HEK293 (cell line): Measurements from ENCODE around the gene TWIST1.

Source experiments
- CTCF ChIA-PET: fragments of 350-600 bp; formaldehyde crosslinking; extraction: SDS; loops from one replicate; lab custom pipeline; 2021; ENCODE audit warnings: antibody characterized with exemption; lab: Yijun Ruan, JAX
- POLR2A ChIA-PET: fragments of 300-600 bp; formaldehyde crosslinking; extraction: SDS; loops from one replicate; lab custom pipeline; 2020; ENCODE audit warnings: antibody characterized with exemption, inconsistent platforms; lab: Yijun Ruan, JAX
- H3K27ac ChIP-seq: fragments of 200-500 bp; sonication (Bioruptor generic); 2 replicates; pipeline ENCODE4 v1.5.1; 2014; ENCODE audit warnings: low read depth, low read length, control low read depth, inconsistent platforms; ENCODE audit errors: extremely low read depth
- H3K36me3 ChIP-seq, 2 experiments: fragments of 200-500 bp in 1 of 2; sonication (Bioruptor generic) in 1 of 2; 1 replicate in 1 of 2; 2 replicates in 1 of 2; pipeline ENCODE4 v1.5.1; 2014 to 2017; ENCODE audit warnings: inconsistent platforms in 2 of 2, low read length in 2 of 2; ENCODE audit not compliant: control insufficient read depth in 2 of 2, insufficient read depth in 1 of 2
- H3K4me1 ChIP-seq: fragments of 200-500 bp; sonication (Bioruptor generic); 2 replicates; pipeline ENCODE4 v1.5.1; 2014; ENCODE audit warnings: mild to moderate bottlenecking, low read length, inconsistent platforms; ENCODE audit not compliant: control insufficient read depth, insufficient read depth
- H3K4me3 ChIP-seq: 2 replicates; pipeline ENCODE4 v1.5.1; 2011; ENCODE audit warnings: low read depth, mild to moderate bottlenecking, control low read depth, low read length, moderate library complexity
- H3K9me3 ChIP-seq: fragments of 200-500 bp; sonication (Bioruptor generic); 2 replicates; pipeline ENCODE4 v1.5.1; 2014; ENCODE audit warnings: low read depth, low read length, inconsistent platforms; ENCODE audit not compliant: control insufficient read depth, insufficient read depth
- BCL11A ChIP-seq: fragments of 450-650 bp; formaldehyde crosslinking; IDR thresholded peaks from 2 replicates; pipeline ENCODE4 v1.5.1; 2016; ENCODE audit warnings: low read depth, missing biosample characterization, missing genetic modification characterization
- GLI2 ChIP-seq: fragments of 450-650 bp; formaldehyde crosslinking; IDR thresholded peaks from 2 replicates; pipeline ENCODE4; 2017; ENCODE audit warnings: missing biosample characterization, missing genetic modification characterization, low read depth, borderline replicate concordance
- OVOL3 ChIP-seq: fragments of 450-650 bp; formaldehyde crosslinking; IDR thresholded peaks from 2 replicates; pipeline ENCODE4 v1.5.1; 2016; ENCODE audit warnings: missing biosample characterization, missing genetic modification characterization
- ZFP69B ChIP-seq: fragments of 450-650 bp; formaldehyde crosslinking; IDR thresholded peaks from 2 replicates; pipeline ENCODE4 v1.5.1; 2016; ENCODE audit warnings: missing biosample characterization, missing genetic modification characterization
- ZIC2 ChIP-seq: fragments of 450-650 bp; formaldehyde crosslinking; IDR thresholded peaks from 2 replicates; pipeline ENCODE4 v1.5.1; 2016; ENCODE audit warnings: missing biosample characterization, missing genetic modification characterization
- ZNF184 ChIP-seq: fragments of 450-650 bp; IDR thresholded peaks from 2 replicates; pipeline ENCODE4 v1.5.1; 2018; ENCODE audit warnings: missing biosample characterization, mild to moderate bottlenecking, missing genetic modification characterization
- ZNF221 ChIP-seq: fragments of 450-650 bp; formaldehyde crosslinking; IDR thresholded peaks from 2 replicates; pipeline ENCODE4 v1.5.1; 2017; ENCODE audit warnings: missing biosample characterization, missing genetic modification characterization, borderline replicate concordance
- ZNF24 ChIP-seq: fragments of 450-650 bp; formaldehyde crosslinking; IDR thresholded peaks from 2 replicates; pipeline ENCODE4 v1.5.1; 2016; ENCODE audit warnings: missing biosample characterization, missing genetic modification characterization
- ZNF341 ChIP-seq: fragments of 450-650 bp; formaldehyde crosslinking; IDR thresholded peaks from 2 replicates; pipeline ENCODE4; 2016; ENCODE audit warnings: low read depth, missing biosample characterization, missing genetic modification characterization
- ZNF426 ChIP-seq: fragments of 450-650 bp; formaldehyde crosslinking; IDR thresholded peaks from 2 replicates; pipeline ENCODE4 v1.5.1; 2017; ENCODE audit warnings: missing biosample characterization, missing genetic modification characterization, mild to moderate bottlenecking, inconsistent platforms, moderate library complexity
- ZNF529 ChIP-seq: fragments of 450-650 bp; formaldehyde crosslinking; IDR thresholded peaks from 2 replicates; pipeline ENCODE4 v1.5.1; 2017; ENCODE audit warnings: missing genetic modification characterization, missing biosample characterization; ENCODE audit not compliant: insufficient replicate concordance
- ZNF548 ChIP-seq: fragments of 450-650 bp; formaldehyde crosslinking; IDR thresholded peaks from 2 replicates; pipeline ENCODE4 v1.5.1; 2016; ENCODE audit warnings: missing biosample characterization, missing genetic modification characterization
- ZNF670 ChIP-seq: fragments of 450-650 bp; formaldehyde crosslinking; IDR thresholded peaks from 2 replicates; pipeline ENCODE4 v1.5.1; 2016; ENCODE audit warnings: missing biosample characterization, missing genetic modification characterization, low read depth
- ZNF677 ChIP-seq: fragments of 450-650 bp; IDR thresholded peaks from 2 replicates; pipeline ENCODE4 v1.5.0; 2018; ENCODE audit warnings: missing biosample characterization, mild to moderate bottlenecking, missing genetic modification characterization, moderate library complexity
- ZNF791 ChIP-seq: fragments of 450-650 bp; formaldehyde crosslinking; IDR thresholded peaks from 2 replicates; pipeline ENCODE4 v1.5.1; 2016; ENCODE audit warnings: missing biosample characterization, missing genetic modification characterization
- TF ChIP-seq, protein P1 (sequence below): fragments of 450-650 bp; formaldehyde crosslinking; IDR thresholded peaks from 2 replicates; pipeline ENCODE4 v1.5.1; 2017; ENCODE audit warnings: missing biosample characterization, missing genetic modification characterization
- TF ChIP-seq, protein P2 (sequence below): fragments of 450-650 bp; formaldehyde crosslinking; IDR thresholded peaks from 2 replicates; pipeline ENCODE4 v1.5.1; 2016; ENCODE audit warnings: missing biosample characterization, missing genetic modification characterization
- TF ChIP-seq, protein P3 (sequence below): fragments of 450-650 bp; formaldehyde crosslinking; conservative IDR thresholded peaks from 2 replicates; pipeline ENCODE4 v1.5.1; 2016; ENCODE audit warnings: low read depth, missing biosample characterization, missing genetic modification characterization

TWIST1 gene

DNA sequence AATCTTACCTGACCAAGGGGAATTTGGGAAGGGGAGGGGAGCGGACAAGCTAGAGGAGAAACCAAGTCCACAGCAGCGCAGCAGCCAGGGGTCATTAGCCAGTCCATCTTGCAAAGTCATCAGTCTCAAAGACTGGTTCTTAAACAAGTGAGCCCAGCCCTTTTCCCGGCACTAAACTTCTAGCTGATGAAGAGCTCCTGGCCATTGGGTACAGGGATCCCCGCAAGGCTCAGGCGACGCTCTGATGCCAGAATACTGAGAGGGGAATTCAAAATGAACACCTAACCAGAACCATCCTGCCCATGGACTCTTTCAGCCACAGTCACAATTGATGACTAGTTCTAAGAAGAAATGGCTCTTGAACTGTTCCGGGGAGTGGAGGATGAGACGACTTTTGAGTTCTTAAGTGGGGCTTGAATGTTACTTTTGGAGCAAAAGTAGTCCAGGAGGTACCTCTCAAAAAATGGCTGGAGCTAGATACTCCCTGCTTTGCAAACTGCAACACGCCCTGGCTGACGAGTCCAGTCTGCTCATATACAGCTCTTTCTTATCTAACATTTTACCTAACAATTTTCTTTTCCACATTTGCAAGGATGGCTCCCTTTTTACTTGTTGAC, 2.5 kb upstream of the TWIST1 start:
- no peak overlapping the region for H3K27ac ChIP-seq
- ChIA-PET POLR2A (no interaction called here), CTCF (interaction anchor here (0.6 to 1.9 kb wide), 4 partner anchors 357 to 1497 kb away, joined by 3 to 11 read pairs (median 4); no protein-coding TSS in a partner anchor)
- H3K4me3 ChIP-seq: no peak overlapping the region
- H3K9me3 ChIP-seq: no peaks in the 10 kb centered on the region
- no peak for TF ChIP-seq ZNF341 (tag by site-specific recombination)
- TF ChIP-seq, protein P1, sequence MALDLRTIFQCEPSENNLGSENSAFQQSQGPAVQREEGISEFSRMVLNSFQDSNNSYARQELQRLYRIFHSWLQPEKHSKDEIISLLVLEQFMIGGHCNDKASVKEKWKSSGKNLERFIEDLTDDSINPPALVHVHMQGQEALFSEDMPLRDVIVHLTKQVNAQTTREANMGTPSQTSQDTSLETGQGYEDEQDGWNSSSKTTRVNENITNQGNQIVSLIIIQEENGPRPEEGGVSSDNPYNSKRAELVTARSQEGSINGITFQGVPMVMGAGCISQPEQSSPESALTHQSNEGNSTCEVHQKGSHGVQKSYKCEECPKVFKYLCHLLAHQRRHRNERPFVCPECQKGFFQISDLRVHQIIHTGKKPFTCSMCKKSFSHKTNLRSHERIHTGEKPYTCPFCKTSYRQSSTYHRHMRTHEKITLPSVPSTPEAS: no peak
- TF ChIP-seq ZNF426 (tag by site-specific recombination): no peak
- TF ChIP-seq ZNF529 (tag by site-specific recombination): no peak
- TF ChIP-seq, protein P2, sequence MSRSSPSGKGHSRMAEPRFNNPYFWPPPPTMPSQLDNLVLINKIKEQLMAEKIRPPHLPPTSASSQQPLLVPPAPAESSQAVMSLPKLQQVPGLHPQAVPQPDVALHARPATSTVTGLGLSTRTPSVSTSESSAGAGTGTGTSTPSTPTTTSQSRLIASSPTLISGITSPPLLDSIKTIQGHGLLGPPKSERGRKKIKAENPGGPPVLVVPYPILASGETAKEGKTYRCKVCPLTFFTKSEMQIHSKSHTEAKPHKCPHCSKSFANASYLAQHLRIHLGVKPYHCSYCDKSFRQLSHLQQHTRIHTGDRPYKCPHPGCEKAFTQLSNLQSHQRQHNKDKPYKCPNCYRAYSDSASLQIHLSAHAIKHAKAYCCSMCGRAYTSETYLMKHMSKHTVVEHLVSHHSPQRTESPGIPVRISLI (tag by site-specific recombination): no peak
- no peak for TF ChIP-seq ZNF670 (tag by site-specific recombination)
- TF ChIP-seq GLI2 (tag by site-specific recombination): no peak
- peaks cover 2% of the 10 kb centered on the region; the same call in 1 of the 2 replicates for H3K4me1 ChIP-seq
- H3K36me3 ChIP-seq: 0 out of 3 replicates have a peak, but pooled peaks cover 0 to 4% of the 10 kb centered on the region in 2 experiments

DNA sequence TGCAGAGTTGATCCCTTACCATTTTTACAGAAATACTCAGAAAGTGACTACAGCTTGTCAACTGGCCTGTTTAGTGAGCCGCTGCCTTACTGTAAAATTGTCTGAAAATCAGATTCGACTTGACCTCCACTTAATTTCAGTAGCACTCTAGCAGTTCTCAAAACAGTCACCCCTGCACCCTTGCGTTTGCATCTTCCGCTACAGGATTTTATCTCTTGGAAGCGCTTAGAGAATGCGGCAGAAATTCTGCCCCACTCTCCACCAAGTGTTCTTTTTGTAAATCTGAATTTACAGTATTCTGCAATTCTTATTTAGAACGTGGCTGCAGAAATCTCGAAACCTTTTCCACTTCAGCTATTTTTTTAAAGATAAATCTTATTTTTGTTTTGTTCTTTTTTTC, 1.9 kb upstream of the TWIST1 start:
- no peak for TF ChIP-seq BCL11A
- no peak for TF ChIP-seq ZNF548 (tag by site-specific recombination)
- TF ChIP-seq GLI2 (tag by site-specific recombination): no peak
- no peak for TF ChIP-seq ZIC2 (tag by site-specific recombination)
- no peak for TF ChIP-seq ZNF221 (tag by site-specific recombination)
- TF ChIP-seq, protein P3, sequence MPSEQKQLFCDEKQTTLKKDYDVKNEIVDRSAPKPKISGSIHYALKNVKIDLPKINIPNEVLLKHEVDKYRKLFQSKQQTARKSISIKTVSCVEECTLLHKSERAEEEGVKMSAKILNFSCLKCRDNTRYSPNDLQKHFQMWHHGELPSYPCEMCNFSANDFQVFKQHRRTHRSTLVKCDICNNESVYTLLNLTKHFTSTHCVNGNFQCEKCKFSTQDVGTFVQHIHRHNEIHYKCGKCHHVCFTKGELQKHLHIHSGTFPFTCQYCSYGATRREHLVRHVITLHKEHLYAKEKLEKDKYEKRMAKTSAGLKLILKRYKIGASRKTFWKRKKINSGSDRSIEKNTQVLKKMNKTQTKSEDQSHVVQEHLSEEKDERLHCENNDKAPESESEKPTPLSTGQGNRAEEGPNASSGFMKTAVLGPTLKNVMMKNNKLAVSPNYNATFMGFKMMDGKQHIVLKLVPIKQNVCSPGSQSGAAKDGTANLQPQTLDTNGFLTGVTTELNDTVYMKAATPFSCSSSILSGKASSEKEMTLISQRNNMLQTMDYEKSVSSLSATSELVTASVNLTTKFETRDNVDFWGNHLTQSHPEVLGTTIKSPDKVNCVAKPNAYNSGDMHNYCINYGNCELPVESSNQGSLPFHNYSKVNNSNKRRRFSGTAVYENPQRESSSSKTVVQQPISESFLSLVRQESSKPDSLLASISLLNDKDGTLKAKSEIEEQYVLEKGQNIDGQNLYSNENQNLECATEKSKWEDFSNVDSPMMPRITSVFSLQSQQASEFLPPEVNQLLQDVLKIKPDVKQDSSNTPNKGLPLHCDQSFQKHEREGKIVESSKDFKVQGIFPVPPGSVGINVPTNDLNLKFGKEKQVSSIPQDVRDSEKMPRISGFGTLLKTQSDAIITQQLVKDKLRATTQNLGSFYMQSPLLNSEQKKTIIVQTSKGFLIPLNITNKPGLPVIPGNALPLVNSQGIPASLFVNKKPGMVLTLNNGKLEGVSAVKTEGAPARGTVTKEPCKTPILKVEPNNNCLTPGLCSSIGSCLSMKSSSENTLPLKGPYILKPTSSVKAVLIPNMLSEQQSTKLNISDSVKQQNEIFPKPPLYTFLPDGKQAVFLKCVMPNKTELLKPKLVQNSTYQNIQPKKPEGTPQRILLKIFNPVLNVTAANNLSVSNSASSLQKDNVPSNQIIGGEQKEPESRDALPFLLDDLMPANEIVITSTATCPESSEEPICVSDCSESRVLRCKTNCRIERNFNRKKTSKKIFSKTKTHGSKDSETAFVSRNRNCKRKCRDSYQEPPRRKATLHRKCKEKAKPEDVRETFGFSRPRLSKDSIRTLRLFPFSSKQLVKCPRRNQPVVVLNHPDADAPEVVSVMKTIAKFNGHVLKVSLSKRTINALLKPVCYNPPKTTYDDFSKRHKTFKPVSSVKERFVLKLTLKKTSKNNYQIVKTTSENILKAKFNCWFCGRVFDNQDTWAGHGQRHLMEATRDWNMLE (tag by site-specific recombination): no peak
- no peak for TF ChIP-seq ZNF670 (tag by site-specific recombination)
- TF ChIP-seq OVOL3: no peak
- no peak for TF ChIP-seq ZNF677 (tag by site-specific recombination)
- TF ChIP-seq ZFP69B (tag by site-specific recombination): no peak
- TF ChIP-seq ZNF791: no peak
- no peak for TF ChIP-seq ZNF184 (tag by site-specific recombination)
- no peak for TF ChIP-seq ZNF24 (tag by site-specific recombination)
- TF ChIP-seq, all 188 proteins: peak for 0
- ChIA-PET POLR2A (no interaction called here), CTCF (interaction anchor here (0.7 to 1.9 kb wide), 6 partner anchors 13 to 1497 kb away, joined by 3 to 11 read pairs (median 3); no protein-coding TSS in a partner anchor)
- Histone ChIP-seq H3K9me3 (no peaks in the 10 kb centered on the region), H3K4me3 (no peak overlapping the region), H3K4me1 (peaks cover 6% of the 10 kb centered on the region), H3K36me3 (0 out of 3 replicates have a peak, but pooled peaks cover 0 to 4% of the 10 kb centered on the region in 2 experiments), H3K27ac (no peak overlapping the region)
